ENCODE data around the gene REV3L.

The REV3L gene

GRCh38 chr6:111276335-111276734 lies 206.7 kb downstream of the REV3L start:
- H3K4me3 ChIP-seq (replicated peaks; ENCODE audit: low read depth, low read length), result no peak overlapping the region
- H3K27me3 ChIP-seq (replicated peaks; ENCODE audit: control insufficient read depth, insufficient read depth, low read length), result no peaks in the 10 kb centered on the region
- no peak for TF ChIP-seq CTCF (IDR thresholded peaks at IDR 0.05; ENCODE audit: insufficient read depth, low read length, poor library complexity, severe bottlenecking)
- peaks cover 17% of the 10 kb centered on the region for H3K36me3 ChIP-seq (ENCODE audit: control insufficient read depth, insufficient read depth, low read length)
- DNase-seq (ENCODE audit: extremely low read depth, insufficient read length), result no peak

GRCh38 chr6:111274593-111275217 lies 208.3 kb downstream of the REV3L start:
- peaks cover 16% of the 10 kb centered on the region for H3K36me3 ChIP-seq (ENCODE audit: control insufficient read depth, insufficient read depth, low read length)
- H3K27me3 ChIP-seq (replicated peaks; ENCODE audit: control insufficient read depth, insufficient read depth, low read length), result no peaks in the 10 kb centered on the region
- no peak for TF ChIP-seq CTCF (IDR thresholded peaks at IDR 0.05; ENCODE audit: insufficient read depth, low read length, poor library complexity, severe bottlenecking)
- DNase-seq (ENCODE audit: extremely low read depth, insufficient read length), result no peak
- H3K4me3 ChIP-seq (replicated peaks; ENCODE audit: low read depth, low read length), result no peak overlapping the region

GRCh38 chr6:111270121-111270520 lies 212.9 kb downstream of the REV3L start:
- Histone ChIP-seq H3K36me3 (ENCODE audit: control insufficient read depth, insufficient read depth, low read length) (peaks cover 9% of the 10 kb centered on the region), H3K27me3 (replicated peaks; ENCODE audit: control insufficient read depth, insufficient read depth, low read length) (no peaks in the 10 kb centered on the region), H3K4me3 (replicated peaks; ENCODE audit: low read depth, low read length) (no peak overlapping the region)
- TF ChIP-seq CTCF (IDR thresholded peaks at IDR 0.05; ENCODE audit: insufficient read depth, low read length, poor library complexity, severe bottlenecking), result no peak
- DNase-seq (ENCODE audit: extremely low read depth, insufficient read length), result no peak

GRCh38 chr6:111269401-111269970 lies 213.5 kb downstream of the REV3L start:
- no peak for TF ChIP-seq CTCF (IDR thresholded peaks at IDR 0.05; ENCODE audit: insufficient read depth, low read length, poor library complexity, severe bottlenecking)
- H3K36me3 ChIP-seq (ENCODE audit: control insufficient read depth, insufficient read depth, low read length), result peaks cover 7% of the 10 kb centered on the region
- H3K27me3 ChIP-seq (replicated peaks; ENCODE audit: control insufficient read depth, insufficient read depth, low read length), result no peaks in the 10 kb centered on the region
- H3K4me3 ChIP-seq (replicated peaks; ENCODE audit: low read depth, low read length), result no peak overlapping the region
- DNase-seq (ENCODE audit: extremely low read depth, insufficient read length), result no peak

- H3K36me3 ChIP-seq (ENCODE audit: control insufficient read depth, insufficient read depth, low read length), result peaks cover 11% of the 10 kb centered on the region
Observed at GRCh38 chr6:111267764-111268333, 215.2 kb downstream of the REV3L start.

More at GRCh38 chr6:111267764-111268333, 215.2 kb downstream of the REV3L start:
- H3K27me3 ChIP-seq (replicated peaks; ENCODE audit: control insufficient read depth, insufficient read depth, low read length), result no peaks in the 10 kb centered on the region
- no peak for DNase-seq (ENCODE audit: extremely low read depth, insufficient read length)
- H3K4me3 ChIP-seq (replicated peaks; ENCODE audit: low read depth, low read length), result no peak overlapping the region
- no peak for TF ChIP-seq CTCF (IDR thresholded peaks at IDR 0.05; ENCODE audit: insufficient read depth, low read length, poor library complexity, severe bottlenecking)
